ENCODE data around the gene SCCPDH.

Gene SCCPDH

DNA sequence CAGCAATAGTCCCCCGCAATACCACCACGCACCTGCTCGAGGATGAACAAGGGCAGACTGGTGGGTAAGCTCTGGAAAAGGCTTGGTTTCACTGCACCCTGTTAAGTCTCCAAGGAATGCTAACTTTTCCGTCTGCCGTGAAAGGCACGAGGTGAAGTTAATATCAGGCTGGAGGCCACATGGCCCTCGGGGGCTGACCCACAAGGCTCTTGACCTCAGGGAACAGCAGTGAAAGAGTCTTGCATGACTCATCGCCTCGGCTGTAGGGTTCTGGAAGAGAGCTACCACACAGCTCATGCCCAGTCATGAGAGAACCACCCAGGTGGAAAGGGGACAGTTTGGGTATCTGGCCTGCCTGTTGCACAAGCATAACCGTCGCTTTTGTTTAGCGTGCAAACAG, 24.7 kb downstream of the SCCPDH start:
- Histone ChIP-seq H3K4me3 (replicated peaks; ENCODE audit: insufficient read depth, low read length) (no peak overlapping the region), H3K27ac (replicated peaks) (0 out of 2 replicates have a peak overlapping the region, but pooled peaks have one; percentile 16), H3K27me3 (ENCODE audit: insufficient read depth, poor library complexity, severe bottlenecking) (no peaks in the 10 kb centered on the region)
- DNase-seq (ENCODE audit: low read depth in 1 of 2, low spot score in 1 of 2): peak in 1 of 2 experiments; percentile 35
- TF ChIP-seq, protein P1, sequence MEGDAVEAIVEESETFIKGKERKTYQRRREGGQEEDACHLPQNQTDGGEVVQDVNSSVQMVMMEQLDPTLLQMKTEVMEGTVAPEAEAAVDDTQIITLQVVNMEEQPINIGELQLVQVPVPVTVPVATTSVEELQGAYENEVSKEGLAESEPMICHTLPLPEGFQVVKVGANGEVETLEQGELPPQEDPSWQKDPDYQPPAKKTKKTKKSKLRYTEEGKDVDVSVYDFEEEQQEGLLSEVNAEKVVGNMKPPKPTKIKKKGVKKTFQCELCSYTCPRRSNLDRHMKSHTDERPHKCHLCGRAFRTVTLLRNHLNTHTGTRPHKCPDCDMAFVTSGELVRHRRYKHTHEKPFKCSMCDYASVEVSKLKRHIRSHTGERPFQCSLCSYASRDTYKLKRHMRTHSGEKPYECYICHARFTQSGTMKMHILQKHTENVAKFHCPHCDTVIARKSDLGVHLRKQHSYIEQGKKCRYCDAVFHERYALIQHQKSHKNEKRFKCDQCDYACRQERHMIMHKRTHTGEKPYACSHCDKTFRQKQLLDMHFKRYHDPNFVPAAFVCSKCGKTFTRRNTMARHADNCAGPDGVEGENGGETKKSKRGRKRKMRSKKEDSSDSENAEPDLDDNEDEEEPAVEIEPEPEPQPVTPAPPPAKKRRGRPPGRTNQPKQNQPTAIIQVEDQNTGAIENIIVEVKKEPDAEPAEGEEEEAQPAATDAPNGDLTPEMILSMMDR (IDR thresholded peaks at IDR 0.05; ENCODE audit: insufficient read depth, low read length): no peak
- no peak for TF ChIP-seq GABPA (IDR thresholded peaks at IDR 0.05; ENCODE audit: low read depth)
- no peak for TF ChIP-seq POLR2AphosphoS5 (IDR thresholded peaks at IDR 0.05; ENCODE audit: low read depth)
- TF ChIP-seq, protein P2, sequence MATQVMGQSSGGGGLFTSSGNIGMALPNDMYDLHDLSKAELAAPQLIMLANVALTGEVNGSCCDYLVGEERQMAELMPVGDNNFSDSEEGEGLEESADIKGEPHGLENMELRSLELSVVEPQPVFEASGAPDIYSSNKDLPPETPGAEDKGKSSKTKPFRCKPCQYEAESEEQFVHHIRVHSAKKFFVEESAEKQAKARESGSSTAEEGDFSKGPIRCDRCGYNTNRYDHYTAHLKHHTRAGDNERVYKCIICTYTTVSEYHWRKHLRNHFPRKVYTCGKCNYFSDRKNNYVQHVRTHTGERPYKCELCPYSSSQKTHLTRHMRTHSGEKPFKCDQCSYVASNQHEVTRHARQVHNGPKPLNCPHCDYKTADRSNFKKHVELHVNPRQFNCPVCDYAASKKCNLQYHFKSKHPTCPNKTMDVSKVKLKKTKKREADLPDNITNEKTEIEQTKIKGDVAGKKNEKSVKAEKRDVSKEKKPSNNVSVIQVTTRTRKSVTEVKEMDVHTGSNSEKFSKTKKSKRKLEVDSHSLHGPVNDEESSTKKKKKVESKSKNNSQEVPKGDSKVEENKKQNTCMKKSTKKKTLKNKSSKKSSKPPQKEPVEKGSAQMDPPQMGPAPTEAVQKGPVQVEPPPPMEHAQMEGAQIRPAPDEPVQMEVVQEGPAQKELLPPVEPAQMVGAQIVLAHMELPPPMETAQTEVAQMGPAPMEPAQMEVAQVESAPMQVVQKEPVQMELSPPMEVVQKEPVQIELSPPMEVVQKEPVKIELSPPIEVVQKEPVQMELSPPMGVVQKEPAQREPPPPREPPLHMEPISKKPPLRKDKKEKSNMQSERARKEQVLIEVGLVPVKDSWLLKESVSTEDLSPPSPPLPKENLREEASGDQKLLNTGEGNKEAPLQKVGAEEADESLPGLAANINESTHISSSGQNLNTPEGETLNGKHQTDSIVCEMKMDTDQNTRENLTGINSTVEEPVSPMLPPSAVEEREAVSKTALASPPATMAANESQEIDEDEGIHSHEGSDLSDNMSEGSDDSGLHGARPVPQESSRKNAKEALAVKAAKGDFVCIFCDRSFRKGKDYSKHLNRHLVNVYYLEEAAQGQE (IDR thresholded peaks at IDR 0.05; ENCODE audit: insufficient replicate concordance, low read depth): no peak
- no peak for TF ChIP-seq SPI1 (IDR thresholded peaks at IDR 0.05; ENCODE audit: borderline replicate concordance, low read depth)

DNA sequence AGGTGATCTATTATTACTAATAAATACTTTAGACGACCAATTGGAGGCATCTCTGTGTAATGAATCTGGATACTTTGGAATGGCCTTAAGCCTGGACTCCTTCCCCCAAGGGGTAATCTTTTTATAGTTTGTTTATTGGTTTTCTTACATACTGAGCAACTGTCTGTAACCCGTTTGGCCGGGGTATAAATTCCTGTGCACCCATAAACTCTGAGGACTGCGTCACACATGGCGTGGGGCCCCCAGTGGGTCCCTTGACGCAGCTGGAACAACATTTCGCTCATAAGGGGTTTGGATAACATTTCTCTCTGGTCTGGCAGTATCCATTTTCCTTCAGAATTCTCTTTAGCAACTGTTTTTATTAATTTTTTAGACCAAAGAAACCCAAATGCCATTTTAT, 26.5 kb downstream of the SCCPDH start:
- Histone ChIP-seq H3K4me3 (replicated peaks; ENCODE audit: insufficient read depth, low read length) (no peak overlapping the region), H3K27me3 (ENCODE audit: insufficient read depth, poor library complexity, severe bottlenecking) (no peaks in the 10 kb centered on the region), H3K27ac (replicated peaks) (no peak overlapping the region)
- DNase-seq (ENCODE audit: low read depth in 1 of 2, low spot score in 1 of 2): no peak
- no peak for TF ChIP-seq GABPA (IDR thresholded peaks at IDR 0.05; ENCODE audit: low read depth)
- TF ChIP-seq, protein P2 (IDR thresholded peaks at IDR 0.05; ENCODE audit: insufficient replicate concordance, low read depth): no peak
- no peak for TF ChIP-seq POLR2AphosphoS5 (IDR thresholded peaks at IDR 0.05; ENCODE audit: low read depth)

DNA sequence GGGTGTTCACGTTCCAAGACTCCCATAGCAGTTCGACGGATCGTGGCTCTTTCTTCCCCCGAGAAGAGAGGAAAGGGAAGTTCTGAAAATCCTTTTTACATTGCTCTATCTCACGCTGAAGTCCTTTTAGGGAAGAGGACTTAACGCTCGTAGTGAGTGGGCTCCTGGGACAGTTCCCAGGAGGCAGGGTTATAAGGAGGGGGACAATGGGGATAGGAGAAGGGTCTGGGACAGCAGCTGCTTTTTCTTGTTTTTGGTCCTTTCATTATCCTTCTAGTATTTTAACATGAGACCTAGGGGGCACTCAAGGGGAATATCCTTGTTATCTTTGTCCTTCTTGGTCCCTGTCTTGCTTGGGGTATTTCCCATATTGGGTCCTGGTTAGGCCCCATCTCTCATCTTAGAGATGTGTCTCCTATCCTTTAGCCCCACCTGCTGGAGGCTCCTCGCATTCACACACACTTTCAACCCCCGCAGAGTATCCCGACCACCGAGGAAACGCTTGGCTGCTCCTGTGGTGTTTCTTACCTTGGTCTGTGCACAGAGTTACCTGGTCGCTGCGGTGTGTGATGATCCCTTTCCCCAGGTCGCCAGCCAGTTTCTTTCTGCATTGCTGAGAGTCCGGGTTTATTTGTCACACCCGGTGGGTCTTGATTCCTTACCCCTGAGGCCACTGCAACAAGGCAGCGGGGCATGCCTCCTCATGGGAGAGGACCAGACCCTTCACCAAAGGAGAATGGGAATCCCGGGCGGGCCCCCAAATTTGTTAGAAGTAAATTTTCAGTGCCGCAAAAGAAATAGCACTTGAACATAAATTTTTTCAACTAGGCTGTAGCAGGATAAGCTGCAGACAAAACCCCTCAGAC, 29.7 kb downstream of the SCCPDH start:
- peak in 1 of 2 experiments; percentile 64 for DNase-seq (ENCODE audit: low read depth in 1 of 2, low spot score in 1 of 2)
- no peak for TF ChIP-seq POLR2AphosphoS5 (IDR thresholded peaks at IDR 0.05; ENCODE audit: low read depth)
- no peak for TF ChIP-seq GABPA (IDR thresholded peaks at IDR 0.05; ENCODE audit: low read depth)
- no peak for TF ChIP-seq SPI1 (IDR thresholded peaks at IDR 0.05; ENCODE audit: borderline replicate concordance, low read depth)
- TF ChIP-seq, protein P2 (IDR thresholded peaks at IDR 0.05; ENCODE audit: insufficient replicate concordance, low read depth): no peak
- TF ChIP-seq, protein P1 (IDR thresholded peaks at IDR 0.05; ENCODE audit: insufficient read depth, low read length): peak; percentile 70
- Histone ChIP-seq H3K27ac (replicated peaks) (no peak overlapping the region), H3K27me3 (ENCODE audit: insufficient read depth, poor library complexity, severe bottlenecking) (no peaks in the 10 kb centered on the region), H3K4me3 (replicated peaks; ENCODE audit: insufficient read depth, low read length) (no peak overlapping the region)

Measured in HL-60 (cell line).